GM23248 (cell line): ENCODE results near the gene TFG.

Experiments
- EZH2 ChIP-seq: fragments of 200-600 bp; sonication (generic); IDR thresholded peaks from 2 replicates; pipeline ENCODE4 v1.6.1; 2018; ENCODE audit warnings: antibody characterized with exemption, mild to moderate bottlenecking; ENCODE audit not compliant: insufficient read depth, poor library complexity, severe bottlenecking
- EZH2phosphoT487 ChIP-seq: fragments of 200-600 bp; sonication (generic); IDR thresholded peaks from 2 replicates; pipeline ENCODE4 v1.6.1; 2018; ENCODE audit warnings: antibody characterized with exemption, moderate library complexity, mild to moderate bottlenecking, low read depth; ENCODE audit not compliant: insufficient read depth

GRCh38 chr3:100725935-100726513 lies 16.7 kb downstream of the TFG start:
- no peak for TF ChIP-seq EZH2phosphoT487
- TF ChIP-seq EZH2, result no peak
